Liver (tissue), 3 donors: ENCODE results near the gene GPR18.

Experiments used
- ATF3 ChIP-seq: IDR thresholded peaks from 2 replicates; pipeline ENCODE4 v1.6.1; 2016; ENCODE audit warnings: antibody characterized with exemption
- FOXA1 ChIP-seq: IDR thresholded peaks from 2 replicates; pipeline ENCODE4 v1.6.1; 2016; ENCODE audit warnings: antibody characterized with exemption
- GABPA ChIP-seq, 2 donors: IDR thresholded peaks in 1 of 2; conservative IDR thresholded peaks in 1 of 2; 2 replicates each; pipeline ENCODE4 v1.6.1; 2016; ENCODE audit warnings: antibody characterized with exemption in 2 of 2, mild to moderate bottlenecking in 1 of 2, moderate library complexity in 1 of 2
- JUND ChIP-seq, 2 donors: IDR thresholded peaks; 2 replicates each; pipeline ENCODE4 v1.6.1; 2016; ENCODE audit warnings: antibody characterized with exemption in 2 of 2
- MAX ChIP-seq: IDR thresholded peaks from 2 replicates; pipeline ENCODE4 v1.6.1; 2016; ENCODE audit warnings: antibody characterized with exemption
- RAD21 ChIP-seq, 2 donors: IDR thresholded peaks; 2 replicates each; pipeline ENCODE4 v1.6.1; 2016; ENCODE audit warnings: antibody characterized with exemption in 2 of 2, mild to moderate bottlenecking in 2 of 2
- RXRA ChIP-seq, 2 donors: IDR thresholded peaks; 2 replicates each; pipeline ENCODE4 v1.6.1; 2017 to 2018; ENCODE audit warnings: antibody characterized with exemption in 2 of 2, mild to moderate bottlenecking in 1 of 2
- SP1 ChIP-seq: IDR thresholded peaks from 2 replicates; pipeline ENCODE4 v1.6.1; 2018; ENCODE audit warnings: antibody characterized with exemption, mild to moderate bottlenecking
- TF ChIP-seq, protein P1 (sequence below): IDR thresholded peaks from 2 replicates; pipeline ENCODE4 v1.6.1; 2016; ENCODE audit warnings: antibody characterized with exemption, mild to moderate bottlenecking
- TF ChIP-seq, protein P2 (sequence below): fragments of 150-350 bp; IDR thresholded peaks from 2 replicates; pipeline ENCODE4 v1.5.1; 2017; ENCODE audit warnings: improper control_type of control experiment, low read depth, low read length; ENCODE audit not compliant: missing input control
- TF ChIP-seq, protein P3 (sequence below): IDR thresholded peaks from 2 replicates; pipeline ENCODE4 v1.6.1; 2016; ENCODE audit warnings: antibody characterized with exemption
- donor health status: healthy.
- donor health status: healthy.

GRCh38 chr13:99287551-99287950 is 29.4 kb upstream of the GPR18 start:
- TF ChIP-seq, protein P1, sequence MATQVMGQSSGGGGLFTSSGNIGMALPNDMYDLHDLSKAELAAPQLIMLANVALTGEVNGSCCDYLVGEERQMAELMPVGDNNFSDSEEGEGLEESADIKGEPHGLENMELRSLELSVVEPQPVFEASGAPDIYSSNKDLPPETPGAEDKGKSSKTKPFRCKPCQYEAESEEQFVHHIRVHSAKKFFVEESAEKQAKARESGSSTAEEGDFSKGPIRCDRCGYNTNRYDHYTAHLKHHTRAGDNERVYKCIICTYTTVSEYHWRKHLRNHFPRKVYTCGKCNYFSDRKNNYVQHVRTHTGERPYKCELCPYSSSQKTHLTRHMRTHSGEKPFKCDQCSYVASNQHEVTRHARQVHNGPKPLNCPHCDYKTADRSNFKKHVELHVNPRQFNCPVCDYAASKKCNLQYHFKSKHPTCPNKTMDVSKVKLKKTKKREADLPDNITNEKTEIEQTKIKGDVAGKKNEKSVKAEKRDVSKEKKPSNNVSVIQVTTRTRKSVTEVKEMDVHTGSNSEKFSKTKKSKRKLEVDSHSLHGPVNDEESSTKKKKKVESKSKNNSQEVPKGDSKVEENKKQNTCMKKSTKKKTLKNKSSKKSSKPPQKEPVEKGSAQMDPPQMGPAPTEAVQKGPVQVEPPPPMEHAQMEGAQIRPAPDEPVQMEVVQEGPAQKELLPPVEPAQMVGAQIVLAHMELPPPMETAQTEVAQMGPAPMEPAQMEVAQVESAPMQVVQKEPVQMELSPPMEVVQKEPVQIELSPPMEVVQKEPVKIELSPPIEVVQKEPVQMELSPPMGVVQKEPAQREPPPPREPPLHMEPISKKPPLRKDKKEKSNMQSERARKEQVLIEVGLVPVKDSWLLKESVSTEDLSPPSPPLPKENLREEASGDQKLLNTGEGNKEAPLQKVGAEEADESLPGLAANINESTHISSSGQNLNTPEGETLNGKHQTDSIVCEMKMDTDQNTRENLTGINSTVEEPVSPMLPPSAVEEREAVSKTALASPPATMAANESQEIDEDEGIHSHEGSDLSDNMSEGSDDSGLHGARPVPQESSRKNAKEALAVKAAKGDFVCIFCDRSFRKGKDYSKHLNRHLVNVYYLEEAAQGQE = no peak
- no peak for TF ChIP-seq ATF3
- TF ChIP-seq GABPA (IDR thresholded peaks at IDR 0.05 in 1 of 2, conservative IDR thresholded peaks at IDR 0.05 in 1 of 2) = no peak
- TF ChIP-seq, protein P2, sequence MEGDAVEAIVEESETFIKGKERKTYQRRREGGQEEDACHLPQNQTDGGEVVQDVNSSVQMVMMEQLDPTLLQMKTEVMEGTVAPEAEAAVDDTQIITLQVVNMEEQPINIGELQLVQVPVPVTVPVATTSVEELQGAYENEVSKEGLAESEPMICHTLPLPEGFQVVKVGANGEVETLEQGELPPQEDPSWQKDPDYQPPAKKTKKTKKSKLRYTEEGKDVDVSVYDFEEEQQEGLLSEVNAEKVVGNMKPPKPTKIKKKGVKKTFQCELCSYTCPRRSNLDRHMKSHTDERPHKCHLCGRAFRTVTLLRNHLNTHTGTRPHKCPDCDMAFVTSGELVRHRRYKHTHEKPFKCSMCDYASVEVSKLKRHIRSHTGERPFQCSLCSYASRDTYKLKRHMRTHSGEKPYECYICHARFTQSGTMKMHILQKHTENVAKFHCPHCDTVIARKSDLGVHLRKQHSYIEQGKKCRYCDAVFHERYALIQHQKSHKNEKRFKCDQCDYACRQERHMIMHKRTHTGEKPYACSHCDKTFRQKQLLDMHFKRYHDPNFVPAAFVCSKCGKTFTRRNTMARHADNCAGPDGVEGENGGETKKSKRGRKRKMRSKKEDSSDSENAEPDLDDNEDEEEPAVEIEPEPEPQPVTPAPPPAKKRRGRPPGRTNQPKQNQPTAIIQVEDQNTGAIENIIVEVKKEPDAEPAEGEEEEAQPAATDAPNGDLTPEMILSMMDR = no peak
- TF ChIP-seq, protein P3, sequence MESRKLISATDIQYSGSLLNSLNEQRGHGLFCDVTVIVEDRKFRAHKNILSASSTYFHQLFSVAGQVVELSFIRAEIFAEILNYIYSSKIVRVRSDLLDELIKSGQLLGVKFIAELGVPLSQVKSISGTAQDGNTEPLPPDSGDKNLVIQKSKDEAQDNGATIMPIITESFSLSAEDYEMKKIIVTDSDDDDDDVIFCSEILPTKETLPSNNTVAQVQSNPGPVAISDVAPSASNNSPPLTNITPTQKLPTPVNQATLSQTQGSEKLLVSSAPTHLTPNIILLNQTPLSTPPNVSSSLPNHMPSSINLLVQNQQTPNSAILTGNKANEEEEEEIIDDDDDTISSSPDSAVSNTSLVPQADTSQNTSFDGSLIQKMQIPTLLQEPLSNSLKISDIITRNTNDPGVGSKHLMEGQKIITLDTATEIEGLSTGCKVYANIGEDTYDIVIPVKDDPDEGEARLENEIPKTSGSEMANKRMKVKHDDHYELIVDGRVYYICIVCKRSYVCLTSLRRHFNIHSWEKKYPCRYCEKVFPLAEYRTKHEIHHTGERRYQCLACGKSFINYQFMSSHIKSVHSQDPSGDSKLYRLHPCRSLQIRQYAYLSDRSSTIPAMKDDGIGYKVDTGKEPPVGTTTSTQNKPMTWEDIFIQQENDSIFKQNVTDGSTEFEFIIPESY = no peak
- TF ChIP-seq RAD21 (IDR thresholded peaks at IDR 0.05) = no peak
- TF ChIP-seq MAX = no peak
- TF ChIP-seq RXRA (IDR thresholded peaks at IDR 0.05) = no peak
- TF ChIP-seq JUND (IDR thresholded peaks at IDR 0.05) = no peak
- TF ChIP-seq SP1 = no peak
- TF ChIP-seq FOXA1 = no peak
